22Rv1 (cell line): ENCODE results near the gene PLEKHA8.

Source experiments
- CTCF ChIP-seq: fragments of 450-650 bp; IDR thresholded peaks from 2 replicates; pipeline ENCODE4 v1.5.1; 2017; ENCODE audit warnings: mild to moderate bottlenecking
- ZFX ChIP-seq: fragments of 450-650 bp; IDR thresholded peaks from 2 replicates; pipeline ENCODE4 v1.6.1; 2017; ENCODE audit warnings: antibody characterized with exemption, borderline replicate concordance

GRCh38 chr7:30034501-30034900 is 6.3 kb downstream of the PLEKHA8 start:
- no peak for TF ChIP-seq CTCF
- no peak for TF ChIP-seq ZFX
